Measurements from ENCODE around the gene HMGA1. TPM values are rescaled to one million over a fixed set of nuclear protein-coding genes. Genes with fewer than 3 reads are reported as not detected.

HMGA1 gene
- total and polyA plus RNA-seq, 2 of the 13 experiments (the other 11 are each of a cell fraction or from before 2014, with no cell fraction given), result 117 to 145 TPM

- H4K20me1 ChIP-seq (ENCODE audit: insufficient read depth, low read length), result no peaks in the 10 kb centered on the region
- intact Hi-C loops (cut with micrococcal nuclease; ENCODE audit: unreplicated experiment) (loop anchor here (2.0 kb wide), 1 partner anchor 37 kb away; no protein-coding TSS in a partner anchor), in situ Hi-C loops (cut with HindIII; ENCODE audit: extremely low pct_ligation_motif_present, low pct_unique_long_range_greater_than_20kb) (loop anchor here (25.0 kb wide), 1 partner anchor 375 kb away; no protein-coding TSS in a partner anchor)
- ChIA-PET POLR2A (interaction anchor here (0.8 to 1.7 kb wide), 8 partner anchors 10 to 189 kb away, joined by 3 to 24 read pairs (median 8); partner anchors contain the start of gene NUDT3), CTCF (ENCODE audit: low intra/inter-chr PET ratio, low total read pairs) (no interaction called here)
- H2AFZ ChIP-seq (ENCODE audit: low read length), result no peak overlapping the region
- no peak for DNase-seq (ENCODE audit: low spot score)
- H3K36me3 ChIP-seq (replicated peaks in 1 of 2; ENCODE audit: control insufficient read depth in 1 of 2, insufficient read depth in 2 of 2, low read length in 2 of 2), result peaks cover 10 to 21% of the 10 kb centered on the region in 2 experiments; a peak in 4 of 5 replicates
- peaks cover 25% of the 10 kb centered on the region for H3K79me2 ChIP-seq (ENCODE audit: insufficient read depth, low read length)
- BruUV-seq (replicated peaks), result no TSS peak
- no peaks in the 10 kb centered on the region; a peak in 1 of 5 replicates for H3K27me3 ChIP-seq (ENCODE audit: control insufficient read depth in 1 of 2, insufficient read depth in 2 of 2, low read length in 2 of 2)
- H3K4me1 ChIP-seq (ENCODE audit: insufficient read depth, low read length), result peaks cover 37% of the 10 kb centered on the region
- peak overlapping the region; percentile 65 for H3K27ac ChIP-seq (ENCODE audit: extremely low read length, insufficient read depth, low read length)
- peak overlapping the region; percentile 79 to 91 (median 86) for H3K4me3 ChIP-seq (replicated peaks in 1 of 3; ENCODE audit: insufficient read depth in 1 of 3, low read depth in 2 of 3, low read length in 3 of 3)
- peak overlapping the region; percentile 91 for H3K4me2 ChIP-seq (ENCODE audit: low read depth, low read length)
- no peaks in the 10 kb centered on the region for H3K9me3 ChIP-seq (ENCODE audit: low read length)
- H3K9ac ChIP-seq (ENCODE audit: insufficient read depth, low read depth, low read length), result peak overlapping the region; percentile 88
- TF ChIP-seq ZSCAN9 (CRISPR knock-in tag; IDR thresholded peaks at IDR 0.05; ENCODE audit: borderline replicate concordance) (no peak), ZNF335 (CRISPR knock-in tag; IDR thresholded peaks at IDR 0.05) (0 out of 2 replicates have a peak, but pooled peaks have one; percentile 0)
- TF ChIP-seq, protein P1, sequence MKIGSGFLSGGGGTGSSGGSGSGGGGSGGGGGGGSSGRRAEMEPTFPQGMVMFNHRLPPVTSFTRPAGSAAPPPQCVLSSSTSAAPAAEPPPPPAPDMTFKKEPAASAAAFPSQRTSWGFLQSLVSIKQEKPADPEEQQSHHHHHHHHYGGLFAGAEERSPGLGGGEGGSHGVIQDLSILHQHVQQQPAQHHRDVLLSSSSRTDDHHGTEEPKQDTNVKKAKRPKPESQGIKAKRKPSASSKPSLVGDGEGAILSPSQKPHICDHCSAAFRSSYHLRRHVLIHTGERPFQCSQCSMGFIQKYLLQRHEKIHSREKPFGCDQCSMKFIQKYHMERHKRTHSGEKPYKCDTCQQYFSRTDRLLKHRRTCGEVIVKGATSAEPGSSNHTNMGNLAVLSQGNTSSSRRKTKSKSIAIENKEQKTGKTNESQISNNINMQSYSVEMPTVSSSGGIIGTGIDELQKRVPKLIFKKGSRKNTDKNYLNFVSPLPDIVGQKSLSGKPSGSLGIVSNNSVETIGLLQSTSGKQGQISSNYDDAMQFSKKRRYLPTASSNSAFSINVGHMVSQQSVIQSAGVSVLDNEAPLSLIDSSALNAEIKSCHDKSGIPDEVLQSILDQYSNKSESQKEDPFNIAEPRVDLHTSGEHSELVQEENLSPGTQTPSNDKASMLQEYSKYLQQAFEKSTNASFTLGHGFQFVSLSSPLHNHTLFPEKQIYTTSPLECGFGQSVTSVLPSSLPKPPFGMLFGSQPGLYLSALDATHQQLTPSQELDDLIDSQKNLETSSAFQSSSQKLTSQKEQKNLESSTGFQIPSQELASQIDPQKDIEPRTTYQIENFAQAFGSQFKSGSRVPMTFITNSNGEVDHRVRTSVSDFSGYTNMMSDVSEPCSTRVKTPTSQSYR (CRISPR knock-in tag; IDR thresholded peaks at IDR 0.05; ENCODE audit: borderline replicate concordance), result peak; percentile 39; the same call in 1 of the 2 replicates
- no CpG with 5 or more reads among the region's 78 CpGs for WGBS (ENCODE audit: low lambda C conversion rate)
- FAIRE-seq, result no peak
- peak; percentile 41 for ATAC-seq
Measured at GRCh38 chr6:34237316-34237721, 646 bp downstream of the HMGA1 start.

Data from HepG2 (cell line).